OCI-LY7 (cell line): ENCODE data around the gene SSTR5. TPM values are rescaled to one million over a fixed set of nuclear protein-coding genes. Genes with fewer than 3 reads are reported as not detected.

ENCODE experiments used
- BruUV-seq: library from RNA; stranded (reverse); fragments of 400-500 nt; replicated peaks from 2 replicates; lab custom pipeline; 2021; lab: Mats Ljungman, UMichigan
- CTCF ChIA-PET: fragments of 300-600 bp; sonication (Branson Sonifier 250); formaldehyde crosslinking; loops from one replicate; lab custom pipeline; 2022; ENCODE audit warnings: antibody characterized with exemption; ENCODE audit not compliant: unreplicated experiment; lab: Charles Lee
- POLR2A ChIA-PET: fragments of 300-600 bp; sonication (Branson Sonifier 250); formaldehyde crosslinking; loops from one replicate; lab custom pipeline; 2022; ENCODE audit warnings: antibody characterized with exemption; lab: Charles Lee
- DNase-seq: peaks from one replicate; pipeline ENCODE4 v3.0.0-alpha.2; 2015; ENCODE audit warnings: low spot score
- H2AFZ ChIP-seq: fragments of 200-600 bp; sonication (generic), shearing (Covaris generic); 2 replicates; pipeline ENCODE4 v1.6.1; 2014; ENCODE audit warnings: mild to moderate bottlenecking, antibody characterized with exemption, low read length, moderate library complexity
- H3K27ac ChIP-seq: fragments of 200-600 bp; sonication (generic); 2 replicates; pipeline ENCODE4 v1.5.1; 2014; ENCODE audit warnings: mixed run types, low read depth, mild to moderate bottlenecking, moderate library complexity, low read length, inconsistent platforms; ENCODE audit not compliant: poor library complexity, severe bottlenecking
- H3K36me3 ChIP-seq: fragments of 200-600 bp; sonication (generic); 2 replicates; pipeline ENCODE4 v1.6.1; 2014; ENCODE audit warnings: mild to moderate bottlenecking, antibody characterized with exemption, low read length, moderate library complexity, mixed read lengths; ENCODE audit not compliant: insufficient read depth
- H3K4me1 ChIP-seq: fragments of 200-600 bp; sonication (generic); 2 replicates; pipeline ENCODE4 v1.5.1; 2014; ENCODE audit warnings: mild to moderate bottlenecking, low read length; ENCODE audit not compliant: insufficient read depth, poor library complexity, severe bottlenecking
- H3K4me2 ChIP-seq: fragments of 200-600 bp; sonication (generic); 2 replicates; pipeline ENCODE4 v1.6.1; 2014; ENCODE audit warnings: mild to moderate bottlenecking, low read length
- H3K4me3 ChIP-seq: fragments of 200-600 bp; sonication (generic); 2 replicates; pipeline ENCODE4 v1.5.1; 2014; ENCODE audit warnings: mild to moderate bottlenecking, low read depth, low read length; ENCODE audit not compliant: poor library complexity, severe bottlenecking
- H3K79me2 ChIP-seq: fragments of 200-600 bp; sonication (generic); 2 replicates; pipeline ENCODE4 v1.6.1; 2016; ENCODE audit warnings: low read depth, mild to moderate bottlenecking, low read length, moderate library complexity, mixed read lengths; ENCODE audit not compliant: insufficient read depth
- H3K9me2 ChIP-seq: fragments of 200-600 bp; sonication (generic); 2 replicates; pipeline ENCODE4 v1.6.1; 2016; ENCODE audit warnings: mild to moderate bottlenecking, low read length, mixed read lengths; ENCODE audit not compliant: insufficient read depth
- H3K9me3 ChIP-seq: fragments of 200-600 bp; sonication (generic); 2 replicates; pipeline ENCODE4 v1.6.1; 2014; ENCODE audit warnings: mild to moderate bottlenecking, mixed run types, low read length, mixed read lengths
- H4K20me1 ChIP-seq: fragments of 200-600 bp; sonication (generic); 2 replicates; pipeline ENCODE4 v1.6.1; 2014; ENCODE audit warnings: mild to moderate bottlenecking, antibody characterized with exemption, low read length, moderate library complexity, mixed read lengths; ENCODE audit not compliant: insufficient read depth
- EZH2phosphoT487 ChIP-seq: fragments of 200-600 bp; sonication (generic); IDR thresholded peaks from 2 replicates; pipeline ENCODE4 v1.6.1; 2018; ENCODE audit warnings: low read depth, borderline replicate concordance, mild to moderate bottlenecking, mixed run types, antibody characterized with exemption, low read length, moderate library complexity, mixed read lengths
- intact Hi-C: fragments of 100-400 bp; cut with micrococcal nuclease; formaldehyde crosslinking; loops from one replicate; pipeline ENCODE4 v1.10.0; 2022; ENCODE audit not compliant: unreplicated experiment
- total RNA-seq, 2 experiments: library from RNA; depleted of rRNA in 1 of 2; stranded (reverse); fragments of >200 nt in 1 of 2; shearing (Covaris generic) in 1 of 2; gene quantifications; 2 replicates each; pipeline ENCODE4 v1.2.3, GENCODE V29; 2014 to 2022
- TF ChIP-seq, protein P1 (sequence below): fragments of 200-600 bp; sonication (generic); conservative IDR thresholded peaks from 2 replicates; pipeline ENCODE4 v1.5.1; 2014; ENCODE audit warnings: mild to moderate bottlenecking, antibody characterized with exemption, low read length, moderate library complexity, mixed read lengths

SSTR5 gene
- total RNA-seq, 2 experiments from 2014 or later: not detected

DNA sequence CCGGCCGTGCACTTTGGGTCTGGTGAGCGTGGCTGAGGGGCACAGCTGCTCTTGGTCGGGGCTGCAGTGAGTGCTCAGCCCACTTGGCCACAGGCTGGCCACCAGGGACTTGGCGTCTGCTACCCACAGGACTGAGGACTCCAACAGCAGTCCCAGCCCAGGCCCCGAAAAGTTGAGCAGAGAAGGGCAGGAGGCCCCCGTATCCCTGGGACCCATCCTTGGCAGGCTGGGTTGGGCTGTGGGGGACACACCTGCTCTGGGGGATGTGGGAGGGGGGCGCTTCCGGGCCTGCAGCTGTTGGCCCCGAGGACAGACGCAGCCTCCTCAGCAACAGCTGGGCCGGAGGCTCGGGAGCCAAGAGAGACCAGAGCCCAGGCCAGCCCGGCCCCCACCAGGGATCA, 19.4 kb upstream of the SSTR5 start:
- H4K20me1 ChIP-seq: no peaks in the 10 kb centered on the region
- ChIA-PET CTCF (no interaction called here), POLR2A (no interaction called here)
- no peak overlapping the region for H3K4me3 ChIP-seq
- no peaks in the 10 kb centered on the region for H3K9me3 ChIP-seq
- no peaks in the 10 kb centered on the region for H3K79me2 ChIP-seq
- H3K4me2 ChIP-seq: no peak overlapping the region
- no peaks in the 10 kb centered on the region for H3K4me1 ChIP-seq
- H2AFZ ChIP-seq: no peak overlapping the region
- no peaks in the 10 kb centered on the region for H3K9me2 ChIP-seq
- no TSS peak for BruUV-seq
- intact Hi-C loops: no loop called here
- H3K36me3 ChIP-seq: no peaks in the 10 kb centered on the region
- DNase-seq: no peak
- no peak for TF ChIP-seq EZH2phosphoT487
- TF ChIP-seq, protein P1, sequence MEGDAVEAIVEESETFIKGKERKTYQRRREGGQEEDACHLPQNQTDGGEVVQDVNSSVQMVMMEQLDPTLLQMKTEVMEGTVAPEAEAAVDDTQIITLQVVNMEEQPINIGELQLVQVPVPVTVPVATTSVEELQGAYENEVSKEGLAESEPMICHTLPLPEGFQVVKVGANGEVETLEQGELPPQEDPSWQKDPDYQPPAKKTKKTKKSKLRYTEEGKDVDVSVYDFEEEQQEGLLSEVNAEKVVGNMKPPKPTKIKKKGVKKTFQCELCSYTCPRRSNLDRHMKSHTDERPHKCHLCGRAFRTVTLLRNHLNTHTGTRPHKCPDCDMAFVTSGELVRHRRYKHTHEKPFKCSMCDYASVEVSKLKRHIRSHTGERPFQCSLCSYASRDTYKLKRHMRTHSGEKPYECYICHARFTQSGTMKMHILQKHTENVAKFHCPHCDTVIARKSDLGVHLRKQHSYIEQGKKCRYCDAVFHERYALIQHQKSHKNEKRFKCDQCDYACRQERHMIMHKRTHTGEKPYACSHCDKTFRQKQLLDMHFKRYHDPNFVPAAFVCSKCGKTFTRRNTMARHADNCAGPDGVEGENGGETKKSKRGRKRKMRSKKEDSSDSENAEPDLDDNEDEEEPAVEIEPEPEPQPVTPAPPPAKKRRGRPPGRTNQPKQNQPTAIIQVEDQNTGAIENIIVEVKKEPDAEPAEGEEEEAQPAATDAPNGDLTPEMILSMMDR: no peak
- H3K27ac ChIP-seq: no peak overlapping the region

DNA sequence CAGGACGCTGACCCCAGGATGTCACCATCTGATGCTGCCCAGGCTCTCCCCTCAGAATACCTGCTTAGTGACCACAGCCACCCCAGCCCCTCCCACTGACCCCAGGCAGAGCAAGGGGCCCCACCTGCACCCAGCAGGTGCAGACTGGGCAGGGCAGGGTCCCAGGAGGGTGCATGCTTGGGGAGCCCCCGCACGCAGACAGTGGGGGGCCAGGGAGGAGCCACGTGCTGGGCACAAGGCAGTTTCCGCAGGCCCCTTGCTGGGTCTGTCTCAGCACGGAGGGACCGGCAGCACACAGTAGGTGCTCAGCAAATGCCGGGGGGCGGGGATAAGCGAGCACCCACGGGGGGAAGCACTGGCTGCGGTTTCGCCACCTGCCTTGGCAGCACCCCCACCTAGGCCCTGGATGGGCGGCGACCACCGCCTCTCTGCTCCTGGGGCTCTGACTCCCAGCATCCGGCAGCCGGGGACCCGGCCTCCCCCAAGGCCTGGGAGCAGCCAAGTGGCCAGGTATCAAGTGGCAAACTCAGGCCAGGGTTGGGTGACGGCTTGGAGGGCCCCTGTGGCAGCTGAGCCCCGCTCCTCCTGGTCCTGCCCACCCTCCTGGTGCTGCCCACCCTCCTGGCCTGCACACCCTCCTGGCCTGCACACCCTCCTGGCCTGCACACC, 18.7 kb upstream of the SSTR5 start:
- no peaks in the 10 kb centered on the region for H3K9me2 ChIP-seq
- no peaks in the 10 kb centered on the region for H3K9me3 ChIP-seq
- no peaks in the 10 kb centered on the region for H3K79me2 ChIP-seq
- H3K4me3 ChIP-seq: no peak overlapping the region
- ChIA-PET POLR2A (no interaction called here), CTCF (no interaction called here)
- no peaks in the 10 kb centered on the region for H4K20me1 ChIP-seq
- H3K27ac ChIP-seq: no peak overlapping the region
- intact Hi-C loops: loop anchor here (2.0 kb wide), 1 partner anchor 241 kb away; no protein-coding TSS in a partner anchor
- H2AFZ ChIP-seq: no peak overlapping the region
- BruUV-seq: no TSS peak
- no peaks in the 10 kb centered on the region for H3K36me3 ChIP-seq
- H3K4me1 ChIP-seq: no peaks in the 10 kb centered on the region
- TF ChIP-seq EZH2phosphoT487: no peak
- TF ChIP-seq, protein P1: no peak
- H3K4me2 ChIP-seq: no peak overlapping the region
- DNase-seq: no peak
